Neural cell (in vitro differentiated cells): ENCODE data around the gene CFAP300. TPM values are rescaled to one million over a fixed set of nuclear protein-coding genes. Genes with fewer than 3 reads are reported as not detected.
A peak's percentile ranks its signal among the peaks of the same experiment; 100 is the strongest.

Experiments
- H2AFZ ChIP-seq: fragments of 200-600, 300-800 bp; sonication (generic), shearing (Covaris generic); 2 replicates; pipeline ENCODE4 v1.6.0; 2014; ENCODE audit warnings: low read depth, mild to moderate bottlenecking, antibody characterized with exemption, low read length, moderate library complexity
- H3F3A ChIP-seq: fragments of 200-600 bp; shearing (Covaris generic); 2 replicates; pipeline ENCODE4 v1.6.1; 2016; ENCODE audit warnings: mild to moderate bottlenecking, moderate library complexity, mixed read lengths, antibody characterized with exemption, low read length; ENCODE audit not compliant: insufficient read depth, poor library complexity, severe bottlenecking
- H3K27ac ChIP-seq: fragments of 200-600, 300-800 bp; sonication (generic), shearing (Covaris generic); 2 replicates; pipeline ENCODE4 v1.5.1; 2014; ENCODE audit warnings: mild to moderate bottlenecking, low read length, moderate library complexity
- H3K27me3 ChIP-seq: fragments of 300-800, 200-600 bp; sonication (generic), shearing (Covaris generic); 2 replicates; pipeline ENCODE4 v1.6.0; 2014; ENCODE audit warnings: mild to moderate bottlenecking, low read depth, low read length, moderate library complexity; ENCODE audit not compliant: insufficient read depth
- H3K36me3 ChIP-seq: fragments of 300-800, 200-600 bp; sonication (generic), shearing (Covaris generic); 2 replicates; pipeline ENCODE4 v1.5.1; 2014; ENCODE audit warnings: mild to moderate bottlenecking, antibody characterized with exemption, low read length, moderate library complexity; ENCODE audit not compliant: insufficient read depth
- H3K4me2 ChIP-seq: fragments of 300-800, 200-600 bp; sonication (generic), shearing (Covaris generic); 2 replicates; pipeline ENCODE4 v1.6.0; 2014; ENCODE audit warnings: mild to moderate bottlenecking, low read length
- H3K4me3 ChIP-seq: fragments of 300-800, 200-600 bp; sonication (generic), shearing (Covaris generic); 2 replicates; pipeline ENCODE4 v1.5.1; 2014; ENCODE audit warnings: mild to moderate bottlenecking, low read length, moderate library complexity
- H3K79me2 ChIP-seq: fragments of 200-600 bp; shearing (Covaris generic); replicated peaks from 2 replicates; pipeline ENCODE4 v1.6.0; 2014; ENCODE audit warnings: mild to moderate bottlenecking, low read length, moderate library complexity; ENCODE audit not compliant: insufficient read depth
- H3K9ac ChIP-seq: fragments of 300-800, 200-600 bp; sonication (generic), shearing (Covaris generic); 2 replicates; pipeline ENCODE4 v1.6.1; 2016; ENCODE audit warnings: mild to moderate bottlenecking, low read length, mixed read lengths
- H3K9me2 ChIP-seq: fragments of 200-600 bp; shearing (Covaris generic); 2 replicates; pipeline ENCODE4 v1.6.1; 2016; ENCODE audit warnings: mild to moderate bottlenecking, low read length, mixed read lengths; ENCODE audit not compliant: insufficient read depth
- H3K9me3 ChIP-seq: fragments of 200-600, 300-800 bp; sonication (generic), shearing (Covaris generic); 2 replicates; pipeline ENCODE4 v1.6.1; 2016; ENCODE audit warnings: mild to moderate bottlenecking, mixed run types, low read length, moderate library complexity, mixed read lengths
- H4K20me1 ChIP-seq: fragments of 200-600 bp; shearing (Covaris generic); 2 replicates; pipeline ENCODE4 v1.6.1; 2016; ENCODE audit warnings: mild to moderate bottlenecking, mixed run types; ENCODE audit not compliant: insufficient read depth
- EP300 ChIP-seq: fragments of 450-650 bp; conservative IDR thresholded peaks from 2 replicates; pipeline ENCODE4 v1.6.1; 2014; ENCODE audit warnings: antibody characterized with exemption, mild to moderate bottlenecking, moderate library complexity; ENCODE audit not compliant: poor library complexity, severe bottlenecking
- EZH2 ChIP-seq: fragments of 200-600, 300-800 bp; shearing (Covaris generic), sonication (generic); IDR thresholded peaks from 2 replicates; pipeline ENCODE4 v1.6.1; 2014; ENCODE audit warnings: antibody characterized with exemption, low read length, borderline replicate concordance, mild to moderate bottlenecking; ENCODE audit not compliant: insufficient read depth, poor library complexity, severe bottlenecking
- MXI1 ChIP-seq: fragments of 450-650 bp; conservative IDR thresholded peaks from 2 replicates; pipeline ENCODE4 v1.6.1; 2014; ENCODE audit warnings: antibody characterized with exemption, mild to moderate bottlenecking; ENCODE audit not compliant: poor library complexity, severe bottlenecking
- POLR2AphosphoS5 ChIP-seq: IDR thresholded peaks from 2 replicates; pipeline ENCODE4 v1.6.1; 2012
- RAD21 ChIP-seq: fragments of 450-650 bp; conservative IDR thresholded peaks from 2 replicates; pipeline ENCODE4 v1.6.1; 2014; ENCODE audit warnings: antibody characterized with exemption, mild to moderate bottlenecking, moderate library complexity
- REST ChIP-seq: IDR thresholded peaks from 2 replicates; pipeline ENCODE4 v1.6.1; 2012; ENCODE audit warnings: borderline replicate concordance
- SMC3 ChIP-seq: fragments of 450-650 bp; conservative IDR thresholded peaks from 2 replicates; pipeline ENCODE4 v1.6.1; 2014; ENCODE audit warnings: antibody characterized with exemption, mild to moderate bottlenecking, moderate library complexity; ENCODE audit not compliant: poor library complexity
- TAF1 ChIP-seq: IDR thresholded peaks from 2 replicates; pipeline ENCODE4 v1.6.1; 2012; ENCODE audit warnings: low read depth
- polyA plus RNA-seq: library from polyadenylated mRNA; depleted of rRNA; stranded (reverse); fragments of >200 nt; gene quantifications from 2 replicates; pipeline ENCODE4 v1.2.3, GENCODE V29; 2014
- TF ChIP-seq, protein P1 (sequence below): fragments of 450-650 bp; IDR thresholded peaks from 2 replicates; pipeline ENCODE4 v1.5.1; 2014; ENCODE audit warnings: antibody characterized with exemption, mild to moderate bottlenecking, moderate library complexity; ENCODE audit not compliant: poor library complexity, severe bottlenecking

Gene CFAP300
- polyA plus RNA-seq, 1 donor from 2014 or later = not detected

DNA sequence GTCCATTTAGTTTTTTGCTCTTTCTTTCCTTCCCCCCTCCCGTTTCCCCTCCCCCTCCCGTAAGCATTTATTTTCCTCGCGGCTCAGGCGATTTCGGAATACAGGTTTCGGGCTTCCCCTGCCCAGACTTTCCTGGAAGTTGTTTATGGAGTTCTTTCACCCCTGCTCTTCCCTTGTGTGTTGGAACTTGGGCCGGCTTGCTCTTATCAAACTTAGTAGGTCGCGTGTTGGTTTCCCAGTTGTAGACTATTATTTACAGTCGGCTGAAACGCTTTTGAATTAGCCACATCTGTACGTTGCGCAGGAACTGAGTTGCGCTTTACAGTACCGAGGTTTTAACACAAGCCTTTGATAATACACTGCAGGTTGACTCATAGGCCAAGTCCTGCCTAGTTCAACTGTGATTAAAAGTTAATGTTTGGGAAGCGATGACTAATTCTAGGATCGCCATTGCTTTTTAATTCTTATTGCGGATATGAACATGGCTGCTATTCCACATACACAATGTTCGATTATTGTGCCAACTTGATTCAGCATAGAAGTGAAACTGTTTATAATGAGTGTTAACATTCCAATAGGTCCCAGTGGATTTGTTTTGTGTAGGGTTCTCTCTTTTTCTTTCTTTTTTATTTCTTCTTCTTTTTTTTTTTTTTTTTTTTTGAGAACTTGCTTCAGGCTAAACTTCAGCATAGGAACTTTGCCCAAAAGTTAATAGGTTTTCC, 64.7 kb downstream of the CFAP300 start:
- H3K27me3 ChIP-seq = peaks cover 37% of the 10 kb centered on the region
- peak overlapping the region; percentile 80 for H3K4me3 ChIP-seq
- TF ChIP-seq EZH2 = no peak
- TF ChIP-seq, protein P1, sequence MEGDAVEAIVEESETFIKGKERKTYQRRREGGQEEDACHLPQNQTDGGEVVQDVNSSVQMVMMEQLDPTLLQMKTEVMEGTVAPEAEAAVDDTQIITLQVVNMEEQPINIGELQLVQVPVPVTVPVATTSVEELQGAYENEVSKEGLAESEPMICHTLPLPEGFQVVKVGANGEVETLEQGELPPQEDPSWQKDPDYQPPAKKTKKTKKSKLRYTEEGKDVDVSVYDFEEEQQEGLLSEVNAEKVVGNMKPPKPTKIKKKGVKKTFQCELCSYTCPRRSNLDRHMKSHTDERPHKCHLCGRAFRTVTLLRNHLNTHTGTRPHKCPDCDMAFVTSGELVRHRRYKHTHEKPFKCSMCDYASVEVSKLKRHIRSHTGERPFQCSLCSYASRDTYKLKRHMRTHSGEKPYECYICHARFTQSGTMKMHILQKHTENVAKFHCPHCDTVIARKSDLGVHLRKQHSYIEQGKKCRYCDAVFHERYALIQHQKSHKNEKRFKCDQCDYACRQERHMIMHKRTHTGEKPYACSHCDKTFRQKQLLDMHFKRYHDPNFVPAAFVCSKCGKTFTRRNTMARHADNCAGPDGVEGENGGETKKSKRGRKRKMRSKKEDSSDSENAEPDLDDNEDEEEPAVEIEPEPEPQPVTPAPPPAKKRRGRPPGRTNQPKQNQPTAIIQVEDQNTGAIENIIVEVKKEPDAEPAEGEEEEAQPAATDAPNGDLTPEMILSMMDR = no peak
- no peak for TF ChIP-seq REST
- no peak for TF ChIP-seq RAD21
- no peak for TF ChIP-seq EP300
- TF ChIP-seq POLR2AphosphoS5 = no peak
- no peak for TF ChIP-seq TAF1
- TF ChIP-seq SMC3 = no peak
- TF ChIP-seq MXI1 = no peak
- H3K79me2 ChIP-seq = peaks cover 25% of the 10 kb centered on the region
- H4K20me1 ChIP-seq = no peaks in the 10 kb centered on the region
- no peaks in the 10 kb centered on the region for H3F3A ChIP-seq
- no peaks in the 10 kb centered on the region for H3K36me3 ChIP-seq
- no peak overlapping the region for H3K27ac ChIP-seq
- H3K4me2 ChIP-seq = peak overlapping the region; percentile 0
- H3K9ac ChIP-seq = peak overlapping the region; percentile 16
- no peaks in the 10 kb centered on the region for H3K9me2 ChIP-seq
- no peaks in the 10 kb centered on the region for H3K9me3 ChIP-seq
- no peak overlapping the region for H2AFZ ChIP-seq

GRCh38 chr11:102112509-102112821, 65.2 kb downstream of the CFAP300 start:
- Histone ChIP-seq H3K4me2 (no peak overlapping the region), H2AFZ (no peak overlapping the region), H3K4me3 (no peak overlapping the region), H3K9ac (no peak overlapping the region), H3K79me2 (peaks cover 30% of the 10 kb centered on the region), H4K20me1 (no peaks in the 10 kb centered on the region), H3K27ac (no peak overlapping the region), H3F3A (no peaks in the 10 kb centered on the region), H3K27me3 (peaks cover 37% of the 10 kb centered on the region), H3K9me2 (no peaks in the 10 kb centered on the region), H3K36me3 (no peaks in the 10 kb centered on the region), H3K9me3 (no peaks in the 10 kb centered on the region)
- TF ChIP-seq REST (no peak), EP300 (no peak), RAD21 (no peak), SMC3 (no peak), EZH2 (no peak), TAF1 (no peak), POLR2AphosphoS5 (no peak), MXI1 (no peak)
- TF ChIP-seq, protein P1 = no peak
